ENCODE data around the gene NKX3-2. TPM values are rescaled to one million over a fixed set of nuclear protein-coding genes. Genes with fewer than 3 reads are reported as not detected.
"Not testable (repeated sequence)": the region's sequence is repeated elsewhere in the genome, so short reads cannot be mapped to it uniquely, and the experiment has no call there.

NKX3-2 gene
- total and polyA plus RNA-seq, 2 donors, result under 0.01 to 0.05 TPM

DNA sequence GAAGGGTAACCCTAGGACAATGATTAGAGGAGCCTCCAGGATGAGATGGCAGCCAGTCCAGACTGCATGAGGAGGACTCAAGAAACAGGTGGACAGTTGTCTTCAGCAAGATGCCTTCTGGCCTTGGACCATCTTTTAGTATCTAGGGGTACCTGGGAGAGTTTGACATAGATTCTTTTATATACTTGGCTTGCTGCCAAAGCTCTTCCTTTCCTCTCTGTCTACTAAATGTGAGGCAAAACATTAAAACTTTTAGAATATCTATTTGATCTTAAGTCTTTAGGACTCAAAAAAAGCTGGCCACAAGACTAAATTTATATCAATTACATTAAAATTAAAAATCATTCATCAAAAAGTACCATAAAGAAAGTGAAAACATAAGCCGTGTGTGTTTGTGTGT, 18.6 kb upstream of the NKX3-2 start:
- DNase-seq (ENCODE audit: low read depth in 6 of 9, low spot score in 9 of 9), result no peak
- WGBS, result 97% methylated on average over 1 of the region's 1 CpG
- no peaks in the 10 kb centered on the region for H3K27me3 ChIP-seq (ENCODE audit: control insufficient read depth in 2 of 2, insufficient read depth in 1 of 2, low read length in 1 of 2)
- no peaks in the 10 kb centered on the region for H3K9me3 ChIP-seq (ENCODE audit: control insufficient read depth in 2 of 2, insufficient read depth in 1 of 2, low read length in 1 of 2)
- H3K4me3 ChIP-seq (ENCODE audit: low read length in 2 of 2), result no peak overlapping the region
- no peak overlapping the region for H3K27ac ChIP-seq (ENCODE audit: low read depth in 1 of 2, low read length in 1 of 2)
- H3K4me1 ChIP-seq (ENCODE audit: control insufficient read depth in 2 of 2, insufficient read depth in 2 of 2, low read length in 2 of 2), result no peaks in the 10 kb centered on the region
- peaks cover 6 to 12% of the 10 kb centered on the region in 2 donors for H3K36me3 ChIP-seq (ENCODE audit: control insufficient read depth in 2 of 2, insufficient read depth in 2 of 2, low read length in 1 of 2)

DNA sequence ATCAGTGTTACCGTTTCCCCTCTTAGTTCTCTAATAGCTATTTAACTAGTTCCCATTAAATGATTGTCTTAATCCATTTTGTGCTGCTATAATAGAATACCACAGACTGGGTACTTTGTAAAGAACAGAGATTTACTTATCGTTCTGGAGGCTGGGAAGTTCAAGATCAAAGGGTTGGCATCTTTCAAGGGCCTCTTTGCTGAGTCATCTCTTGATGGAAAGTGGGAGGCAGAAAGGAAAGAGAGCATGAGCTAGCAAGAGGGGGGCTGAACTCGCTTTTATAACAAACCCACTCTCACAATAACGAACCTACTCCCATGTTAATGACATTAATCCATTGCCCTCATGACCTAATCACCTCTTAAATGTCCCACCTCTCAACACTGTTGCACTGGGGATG, 17.4 kb upstream of the NKX3-2 start:
- Histone ChIP-seq H3K27ac (ENCODE audit: low read depth in 1 of 2, low read length in 1 of 2) (no peak overlapping the region), H3K4me3 (ENCODE audit: low read length in 2 of 2) (no peak overlapping the region)
- 84% methylated on average over 4 of the region's 4 CpGs for WGBS

DNA sequence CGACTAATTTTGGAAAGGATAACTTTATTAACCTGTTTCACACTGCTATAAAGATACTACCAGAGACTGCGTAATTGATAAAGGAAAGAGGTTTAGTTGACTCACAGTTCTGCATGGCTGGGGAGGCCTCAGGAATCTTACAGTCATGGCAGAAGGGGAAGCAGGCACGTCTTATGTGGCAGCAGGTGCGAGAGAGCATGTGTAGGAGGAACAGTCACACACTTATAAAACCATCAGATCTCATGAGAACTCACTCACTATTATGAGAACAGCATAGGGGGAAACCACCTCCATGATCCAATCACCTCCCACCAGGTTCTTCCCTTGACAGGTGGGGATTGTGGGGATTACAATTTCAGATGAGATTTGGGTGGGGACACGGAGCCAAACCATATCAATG, 15.8 kb upstream of the NKX3-2 start:
- H3K9me3 ChIP-seq (ENCODE audit: control insufficient read depth in 2 of 2, insufficient read depth in 1 of 2, low read length in 1 of 2); H3K27me3 ChIP-seq (ENCODE audit: control insufficient read depth in 2 of 2, insufficient read depth in 1 of 2, low read length in 1 of 2); H3K36me3 ChIP-seq (ENCODE audit: control insufficient read depth in 2 of 2, insufficient read depth in 2 of 2, low read length in 1 of 2); H3K27ac ChIP-seq (ENCODE audit: low read depth in 1 of 2, low read length in 1 of 2); DNase-seq (ENCODE audit: low read depth in 6 of 9, low spot score in 9 of 9); H3K4me1 ChIP-seq (ENCODE audit: control insufficient read depth in 2 of 2, insufficient read depth in 2 of 2, low read length in 2 of 2); H3K4me3 ChIP-seq (ENCODE audit: low read length in 2 of 2): not testable (repeated sequence)
- WGBS, result 69% methylated on average over 5 of the region's 5 CpGs

More for the DNA sequence above, 17.4 kb upstream of the NKX3-2 start:
- DNase-seq (ENCODE audit: low read depth in 6 of 9, low spot score in 9 of 9), result no peak
- no peaks in the 10 kb centered on the region for H3K27me3 ChIP-seq (ENCODE audit: control insufficient read depth in 2 of 2, insufficient read depth in 1 of 2, low read length in 1 of 2)
- H3K9me3 ChIP-seq (ENCODE audit: control insufficient read depth in 2 of 2, insufficient read depth in 1 of 2, low read length in 1 of 2), result no peaks in the 10 kb centered on the region
- peaks cover 0 to 3% of the 10 kb centered on the region in 2 donors for H3K36me3 ChIP-seq (ENCODE audit: control insufficient read depth in 2 of 2, insufficient read depth in 2 of 2, low read length in 1 of 2)
- H3K4me1 ChIP-seq (ENCODE audit: control insufficient read depth in 2 of 2, insufficient read depth in 2 of 2, low read length in 2 of 2), result no peaks in the 10 kb centered on the region

DNA sequence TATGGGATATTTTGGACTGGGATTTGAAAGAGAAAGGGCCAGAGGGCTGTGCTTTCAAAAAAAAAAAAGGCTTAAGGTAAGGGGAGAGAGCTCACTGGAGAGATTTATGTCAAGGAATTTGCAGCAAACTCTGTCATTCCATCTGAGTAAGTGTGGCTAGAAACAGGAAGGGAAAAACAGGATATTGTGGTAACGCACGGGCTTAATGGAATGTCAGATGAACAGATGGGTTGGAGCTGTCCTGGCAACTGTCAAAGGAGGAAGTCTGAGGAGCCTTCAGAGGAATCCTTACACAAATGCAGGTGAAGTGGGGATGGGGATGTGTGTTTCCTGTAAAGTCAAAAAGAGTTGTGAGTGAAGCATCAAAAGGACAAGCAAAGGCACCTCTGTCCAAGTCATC, 15.1 kb upstream of the NKX3-2 start:
- 20% methylated on average over 2 of the region's 2 CpGs for WGBS

DNA sequence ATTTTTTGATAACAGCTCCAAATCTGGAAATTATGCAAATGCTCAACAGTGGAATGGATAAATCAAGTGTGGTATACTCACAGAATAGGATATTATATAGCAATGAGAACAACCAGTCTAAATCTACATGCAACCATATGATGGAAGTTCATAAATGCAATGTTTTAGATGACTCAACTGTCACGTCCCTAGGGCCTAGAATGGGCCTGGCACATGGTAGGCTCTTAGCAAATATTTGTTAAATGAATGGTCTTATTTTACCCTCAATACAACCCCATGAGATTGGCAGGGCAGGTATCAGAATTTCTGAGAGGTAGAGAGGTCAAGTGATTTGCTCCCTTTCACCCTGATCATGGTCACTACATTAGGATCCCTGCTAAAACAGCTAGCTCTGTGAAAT, 14.6 kb upstream of the NKX3-2 start:
- 87% methylated on average over 1 of the region's 1 CpG for WGBS
- Histone ChIP-seq H3K27ac (ENCODE audit: low read depth in 1 of 2, low read length in 1 of 2) (no peak overlapping the region), H3K9me3 (ENCODE audit: control insufficient read depth in 2 of 2, insufficient read depth in 1 of 2, low read length in 1 of 2) (no peaks in the 10 kb centered on the region), H3K27me3 (ENCODE audit: control insufficient read depth in 2 of 2, insufficient read depth in 1 of 2, low read length in 1 of 2) (no peaks in the 10 kb centered on the region), H3K4me1 (ENCODE audit: control insufficient read depth in 2 of 2, insufficient read depth in 2 of 2, low read length in 2 of 2) (no peaks in the 10 kb centered on the region), H3K4me3 (ENCODE audit: low read length in 2 of 2) (no peak overlapping the region), H3K36me3 (ENCODE audit: control insufficient read depth in 2 of 2, insufficient read depth in 2 of 2, low read length in 1 of 2) (no peaks in the 10 kb centered on the region)
- DNase-seq (ENCODE audit: low read depth in 6 of 9, low spot score in 9 of 9), result no peak

More for the DNA sequence above, 15.1 kb upstream of the NKX3-2 start:
- no peaks in the 10 kb centered on the region for H3K36me3 ChIP-seq (ENCODE audit: control insufficient read depth in 2 of 2, insufficient read depth in 2 of 2, low read length in 1 of 2)
- H3K4me1 ChIP-seq (ENCODE audit: control insufficient read depth in 2 of 2, insufficient read depth in 2 of 2, low read length in 2 of 2), result no peaks in the 10 kb centered on the region
- no peak overlapping the region for H3K27ac ChIP-seq (ENCODE audit: low read depth in 1 of 2, low read length in 1 of 2)
- DNase-seq (ENCODE audit: low read depth in 6 of 9, low spot score in 9 of 9), result no peak
- no peak overlapping the region for H3K4me3 ChIP-seq (ENCODE audit: low read length in 2 of 2)
- no peaks in the 10 kb centered on the region for H3K27me3 ChIP-seq (ENCODE audit: control insufficient read depth in 2 of 2, insufficient read depth in 1 of 2, low read length in 1 of 2)
- H3K9me3 ChIP-seq (ENCODE audit: control insufficient read depth in 2 of 2, insufficient read depth in 1 of 2, low read length in 1 of 2), result no peaks in the 10 kb centered on the region

DNA sequence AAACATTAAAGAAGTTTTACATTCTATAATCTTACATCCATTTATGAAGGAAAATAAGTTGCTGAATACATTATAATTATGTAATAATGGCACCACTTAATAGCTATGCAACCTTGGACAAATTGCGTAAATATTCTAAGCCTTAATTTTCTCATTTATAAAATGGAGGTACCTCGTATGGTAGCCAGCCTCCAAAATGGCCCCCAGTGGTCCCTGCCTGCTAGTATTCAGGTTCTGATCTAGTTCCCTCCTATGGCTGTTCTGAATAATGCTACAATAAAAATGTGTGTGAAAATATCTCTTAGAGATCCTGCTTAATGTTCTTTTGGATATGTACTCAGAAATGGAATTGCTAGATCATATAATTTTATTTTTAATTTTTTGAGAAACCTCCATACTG, 11.0 kb upstream of the NKX3-2 start:
- no peaks in the 10 kb centered on the region for H3K4me1 ChIP-seq (ENCODE audit: control insufficient read depth in 2 of 2, insufficient read depth in 2 of 2, low read length in 2 of 2)
- no peak overlapping the region for H3K27ac ChIP-seq (ENCODE audit: low read depth in 1 of 2, low read length in 1 of 2)
- H3K27me3 ChIP-seq (ENCODE audit: control insufficient read depth in 2 of 2, insufficient read depth in 1 of 2, low read length in 1 of 2), result peaks cover 0 to 2% of the 10 kb centered on the region in 2 donors
- no peak for DNase-seq (ENCODE audit: low read depth in 6 of 9, low spot score in 9 of 9)
- no peak overlapping the region for H3K4me3 ChIP-seq (ENCODE audit: low read length in 2 of 2)
- no peaks in the 10 kb centered on the region for H3K9me3 ChIP-seq (ENCODE audit: control insufficient read depth in 2 of 2, insufficient read depth in 1 of 2, low read length in 1 of 2)
- 94% methylated on average over 2 of the region's 2 CpGs for WGBS
- H3K36me3 ChIP-seq (ENCODE audit: control insufficient read depth in 2 of 2, insufficient read depth in 2 of 2, low read length in 1 of 2), result no peaks in the 10 kb centered on the region

DNA sequence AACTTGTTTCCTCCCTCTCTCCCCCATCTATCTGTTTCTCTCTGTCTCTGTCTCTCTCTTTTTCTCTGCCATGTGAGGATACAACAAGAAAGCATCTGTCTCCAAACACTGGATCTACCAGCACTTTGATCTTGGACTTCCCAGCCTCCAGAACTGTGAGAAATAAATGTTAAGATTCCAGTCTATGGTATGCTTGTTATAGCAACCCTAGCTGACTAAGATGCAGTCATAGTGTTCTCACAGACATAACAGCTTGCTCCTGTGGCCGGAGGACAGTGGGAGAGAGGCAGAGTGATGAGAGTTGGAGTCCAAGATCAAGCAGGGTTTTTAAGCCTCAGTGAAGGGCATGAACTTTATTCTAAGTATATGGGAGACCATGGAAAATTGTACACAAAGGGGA, 8.8 kb upstream of the NKX3-2 start:
- DNase-seq (ENCODE audit: low read depth in 6 of 9, low spot score in 9 of 9), result no peak
- Histone ChIP-seq H3K9me3 (ENCODE audit: control insufficient read depth in 2 of 2, insufficient read depth in 1 of 2, low read length in 1 of 2) (no peaks in the 10 kb centered on the region), H3K4me1 (ENCODE audit: control insufficient read depth in 2 of 2, insufficient read depth in 2 of 2, low read length in 2 of 2) (peaks cover 0 to 5% of the 10 kb centered on the region in 2 donors), H3K27ac (ENCODE audit: low read depth in 1 of 2, low read length in 1 of 2) (no peak overlapping the region), H3K4me3 (ENCODE audit: low read length in 2 of 2) (no peak overlapping the region), H3K36me3 (ENCODE audit: control insufficient read depth in 2 of 2, insufficient read depth in 2 of 2, low read length in 1 of 2) (no peaks in the 10 kb centered on the region), H3K27me3 (ENCODE audit: control insufficient read depth in 2 of 2, insufficient read depth in 1 of 2, low read length in 1 of 2) (peaks cover 13 to 24% of the 10 kb centered on the region in 2 donors)
- WGBS, result 93% methylated on average over 1 of the region's 1 CpG

DNA sequence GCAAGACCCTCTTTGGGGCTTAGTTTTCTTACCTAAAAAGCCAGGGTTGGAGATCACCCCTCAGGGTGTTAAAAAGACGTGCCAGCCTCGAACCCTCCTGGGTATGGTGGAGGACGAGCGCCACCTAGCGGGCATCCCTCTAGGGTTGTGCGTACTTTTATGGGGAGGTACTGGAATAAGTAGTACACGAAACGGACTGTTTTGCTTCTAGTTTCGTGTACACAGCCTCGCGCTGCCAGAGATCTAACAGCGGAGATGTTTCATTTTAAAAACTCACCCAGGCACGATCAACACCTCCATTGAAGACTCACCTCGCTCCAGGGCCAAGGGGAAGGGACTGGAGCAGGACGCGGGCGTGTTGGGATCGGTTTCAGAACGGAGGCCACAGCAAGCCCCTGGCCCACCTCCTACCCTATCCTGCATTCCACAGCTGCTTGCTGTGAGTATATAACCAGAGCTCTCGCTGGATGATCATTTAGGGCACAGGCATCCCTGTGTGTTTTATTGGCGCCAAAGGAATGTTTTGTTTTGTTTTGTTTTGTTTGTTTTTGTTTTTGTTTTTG, 4.8 kb upstream of the NKX3-2 start:
- Histone ChIP-seq H3K27me3 (ENCODE audit: control insufficient read depth in 2 of 2, insufficient read depth in 1 of 2, low read length in 1 of 2) (peaks cover 44 to 64% of the 10 kb centered on the region in 2 donors), H3K27ac (ENCODE audit: low read depth in 1 of 2, low read length in 1 of 2) (no peak overlapping the region), H3K36me3 (ENCODE audit: control insufficient read depth in 2 of 2, insufficient read depth in 2 of 2, low read length in 1 of 2) (no peaks in the 10 kb centered on the region), H3K4me3 (ENCODE audit: low read length in 2 of 2) (peak overlapping the region in 1 of 2 donors; percentile 6), H3K4me1 (ENCODE audit: control insufficient read depth in 2 of 2, insufficient read depth in 2 of 2, low read length in 2 of 2) (peaks cover 14 to 17% of the 10 kb centered on the region in 2 donors), H3K9me3 (ENCODE audit: control insufficient read depth in 2 of 2, insufficient read depth in 1 of 2, low read length in 1 of 2) (peaks cover 2 to 3% of the 10 kb centered on the region in 2 donors)
- 5% methylated on average over 21 of the region's 21 CpGs for WGBS
- DNase-seq (ENCODE audit: low read depth in 6 of 9, low spot score in 9 of 9), result peak; percentile 64 to 91 (median 78)

DNA sequence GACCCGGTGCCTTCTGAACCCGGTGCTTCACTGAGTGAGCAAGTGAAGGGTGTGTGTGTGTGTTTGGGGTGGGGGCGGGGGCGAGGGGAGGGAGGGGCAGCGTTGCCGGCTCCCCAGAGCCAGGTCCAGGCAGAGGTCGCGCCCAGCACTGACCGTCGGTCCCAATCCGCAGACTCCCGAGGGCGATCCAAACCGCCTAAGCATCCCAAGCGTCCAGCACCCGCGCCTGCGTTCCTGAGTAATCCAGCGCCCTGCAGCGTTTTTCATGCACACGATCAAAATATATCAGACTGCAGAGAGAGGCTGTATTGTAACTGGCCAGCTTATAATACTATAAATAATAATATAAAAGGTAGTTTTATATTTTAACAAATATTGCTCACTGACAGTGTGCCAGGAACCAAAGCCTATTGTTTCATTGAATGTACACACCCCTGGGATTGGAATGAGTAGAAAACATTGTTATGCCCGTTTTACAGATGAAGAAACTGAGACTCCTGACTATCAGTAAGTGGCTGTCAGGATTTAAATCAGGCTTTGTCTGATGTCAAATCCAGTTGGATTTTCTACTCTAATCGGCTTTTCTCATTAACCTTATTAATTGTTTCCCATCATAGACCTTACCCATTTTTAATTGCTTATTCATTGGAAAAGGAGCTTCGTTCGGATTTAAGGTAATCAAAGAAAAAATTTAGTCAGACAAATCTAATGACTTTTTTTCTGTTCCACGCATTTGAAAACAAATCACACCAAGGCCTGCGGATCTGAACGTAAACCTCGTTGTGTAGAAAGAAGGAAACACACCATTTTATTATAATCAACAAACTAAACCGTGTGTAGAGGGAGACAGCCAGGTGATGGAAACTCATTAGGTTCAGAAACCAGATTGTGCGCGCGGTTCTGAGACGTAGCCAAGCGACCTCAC, 4.0 kb upstream of the NKX3-2 start:
- WGBS, result 12% methylated on average over 35 of the region's 35 CpGs
- Histone ChIP-seq H3K27ac (ENCODE audit: low read depth in 1 of 2, low read length in 1 of 2) (no peak overlapping the region), H3K4me3 (ENCODE audit: low read length in 2 of 2) (peak overlapping the region in 1 of 2 donors; percentile 61), H3K9me3 (ENCODE audit: control insufficient read depth in 2 of 2, insufficient read depth in 1 of 2, low read length in 1 of 2) (peaks cover 2 to 3% of the 10 kb centered on the region in 2 donors), H3K4me1 (ENCODE audit: control insufficient read depth in 2 of 2, insufficient read depth in 2 of 2, low read length in 2 of 2) (peaks cover 17 to 19% of the 10 kb centered on the region in 2 donors), H3K27me3 (ENCODE audit: control insufficient read depth in 2 of 2, insufficient read depth in 1 of 2, low read length in 1 of 2) (peaks cover 51 to 71% of the 10 kb centered on the region in 2 donors), H3K36me3 (ENCODE audit: control insufficient read depth in 2 of 2, insufficient read depth in 2 of 2, low read length in 1 of 2) (no peaks in the 10 kb centered on the region)
- no peak for DNase-seq (ENCODE audit: low read depth in 6 of 9, low spot score in 9 of 9)
